B cell (primary cell): ENCODE data around the gene BCL2. TPM values are rescaled to one million over a fixed set of nuclear protein-coding genes. Genes with fewer than 3 reads are reported as not detected.

Experiments
- ATAC-seq: fragments of 200-7000 bp; cut with Tn5 transposase; one replicate; pipeline ENCODE4 v1.10.0; 2021; ENCODE audit warnings: low read depth, mild to moderate bottlenecking, moderate number of reproducible peaks, moderate library complexity
- CTCF ChIA-PET: fragments of 350-600 bp; sonication (Branson Sonifier 250); formaldehyde crosslinking; loops from one replicate; lab custom pipeline; 2021; ENCODE audit warnings: antibody characterized with exemption, inconsistent platforms; lab: Charles Lee
- POLR2A ChIA-PET: fragments of 350-600 bp; sonication (Branson Sonifier 250); formaldehyde crosslinking; loops from one replicate; lab custom pipeline; 2021; ENCODE audit warnings: antibody characterized with exemption; lab: Charles Lee
- DNase-seq: peaks from one replicate; pipeline ENCODE4 v3.0.0; 2013
- H2AFZ ChIP-seq: 2 replicates; pipeline ENCODE4 v1.6.1; 2012; ENCODE audit warnings: mild to moderate bottlenecking, low read depth, low read length; ENCODE audit not compliant: insufficient read depth, poor library complexity, severe bottlenecking
- H3K27ac ChIP-seq, 2 donors: 1 replicate in 1 of 2; 2 replicates in 1 of 2; pipeline ENCODE4 v1.5.1; 2012 to 2013; ENCODE audit warnings: low read length in 2 of 2, mild to moderate bottlenecking in 2 of 2, moderate library complexity in 1 of 2
- H3K27me3 ChIP-seq, 4 experiments: fragments of 200-600 bp in 1 of 4; sonication (generic) in 1 of 4; replicated peaks in 1 of 4; 1 replicate in 2 of 4; 2 replicates in 2 of 4; pipeline versions ENCODE4 v1.6.1 to v1.7.0; 2013 to 2016; ENCODE audit warnings: low read length in 3 of 4, mild to moderate bottlenecking in 2 of 4, mixed read lengths in 1 of 4, moderate library complexity in 1 of 4; ENCODE audit not compliant: insufficient read depth in 4 of 4, control insufficient read depth in 3 of 4; ENCODE audit errors: control extremely low read depth in 1 of 4
- H3K36me3 ChIP-seq, 2 experiments: replicated peaks in 1 of 2; 1 replicate in 1 of 2; 2 replicates in 1 of 2; pipeline versions ENCODE4 v1.6.1 to v1.7.1; 2013; ENCODE audit warnings: low read length in 1 of 2; ENCODE audit not compliant: insufficient read depth in 2 of 2, control insufficient read depth in 1 of 2; ENCODE audit errors: control extremely low read depth in 1 of 2, extremely low read depth in 1 of 2
- H3K4me1 ChIP-seq, 2 donors: fragments of 200-600 bp in 1 of 2; sonication (generic) in 1 of 2; 1 replicate in 1 of 2; 2 replicates in 1 of 2; pipeline versions ENCODE4 v1.5.1 to v1.6.1; 2013 to 2017; ENCODE audit warnings: low read length in 2 of 2; ENCODE audit not compliant: control insufficient read depth in 2 of 2, insufficient read depth in 2 of 2
- H3K4me2 ChIP-seq: replicated peaks from 2 replicates; pipeline ENCODE3; 2012; ENCODE audit warnings: mild to moderate bottlenecking, low read depth, low read length; ENCODE audit not compliant: poor library complexity, severe bottlenecking
- H3K4me3 ChIP-seq, 5 experiments: fragments of 200-600 bp in 1 of 5; sonication (generic) in 1 of 5; 1 replicate in 3 of 5; 2 replicates in 2 of 5; pipeline versions ENCODE4 v1.5.1 to v1.7.0; 2011 to 2016; ENCODE audit warnings: low read length in 4 of 5, mild to moderate bottlenecking in 4 of 5, low read depth in 2 of 5, control low read depth in 1 of 5, moderate library complexity in 1 of 5; ENCODE audit not compliant: insufficient read depth in 1 of 5; ENCODE audit errors: control extremely low read depth in 1 of 5, extremely low read depth in 1 of 5
- H3K79me2 ChIP-seq: fragments of 200-600 bp; sonication (generic); one replicate; pipeline ENCODE4 v1.6.0; 2016; ENCODE audit warnings: low read length; ENCODE audit not compliant: control insufficient read depth, insufficient read depth
- H3K9ac ChIP-seq: fragments of 200-600 bp; sonication (generic); 2 replicates; pipeline ENCODE4 v1.6.1; 2017; ENCODE audit warnings: mild to moderate bottlenecking, low read length, moderate library complexity
- H3K9me3 ChIP-seq, 3 donors: one replicate each; pipeline versions ENCODE4 v1.6.1 to v1.7.1; 2013; ENCODE audit warnings: low read length in 2 of 3; ENCODE audit not compliant: control insufficient read depth in 2 of 3, insufficient read depth in 1 of 3; ENCODE audit errors: control extremely low read depth in 1 of 3
- H4K20me1 ChIP-seq: 2 replicates; pipeline ENCODE4 v1.6.0; 2012; ENCODE audit warnings: mild to moderate bottlenecking, low read length; ENCODE audit not compliant: insufficient read depth, control insufficient read depth, poor library complexity, severe bottlenecking
- H3K27ac Mint-ChIP-seq: one replicate; pipeline ENCODE4 v1.8.0; 2021; ENCODE audit warnings: mixed read lengths
- H3K27me3 Mint-ChIP-seq: one replicate; pipeline ENCODE4 v1.8.0; 2021; ENCODE audit warnings: mixed read lengths
- H3K4me1 Mint-ChIP-seq: one replicate; pipeline ENCODE4 v1.8.0; 2021; ENCODE audit warnings: mixed read lengths
- H3K4me3 Mint-ChIP-seq: one replicate; pipeline ENCODE4 v1.8.0; 2021; ENCODE audit warnings: mixed read lengths
- H3K9me3 Mint-ChIP-seq: one replicate; pipeline ENCODE4 v1.8.0; 2022; ENCODE audit warnings: mixed read lengths; ENCODE audit not compliant: insufficient read depth
- EZH2 ChIP-seq: IDR thresholded peaks from 2 replicates; pipeline ENCODE4 v1.6.1; 2012; ENCODE audit warnings: borderline replicate concordance, low read depth, mild to moderate bottlenecking, moderate library complexity, low read length; ENCODE audit not compliant: insufficient read depth, poor library complexity, severe bottlenecking
- WGBS: methylation state at CpG from one replicate; pipeline ENCODE4 v1.1.5; 2013; ENCODE audit warnings: missing lambda C conversion rate; ENCODE audit not compliant: insufficient coverage; 5-methylcytosine and 5-hydroxymethylcytosine counted together
- intact Hi-C: fragments of 100-400 bp; cut with micrococcal nuclease; formaldehyde crosslinking; loops from one replicate; pipeline ENCODE4 v1.10.0; 2022
- polyA plus RNA-seq: library from polyadenylated mRNA; depleted of rRNA; stranded (reverse); fragments of >200 nt; gene quantifications from 2 replicates; pipeline ENCODE4 v1.2.3, GENCODE V29; 2012
- total RNA-seq, 2 donors: library from RNA; stranded (reverse); fragments of 120-200 nt in 1 of 2; gene quantifications; 1 replicate in 1 of 2; 2 replicates in 1 of 2; pipeline versions ENCODE4 v1.2.3 to v1.2.4, GENCODE V29; 2013 to 2022
- TF ChIP-seq, protein P1 (sequence below): fragments of 200-600 bp; IDR thresholded peaks from one replicate; pipeline ENCODE4 v1.8.0; 2022; ENCODE audit warnings: antibody characterized with exemption, mild to moderate bottlenecking

BCL2 gene
- total and polyA plus RNA-seq, 2 donors (not counting 1 experiment from before 2014, with no cell fraction given): 27.6 to 144 TPM

DNA sequence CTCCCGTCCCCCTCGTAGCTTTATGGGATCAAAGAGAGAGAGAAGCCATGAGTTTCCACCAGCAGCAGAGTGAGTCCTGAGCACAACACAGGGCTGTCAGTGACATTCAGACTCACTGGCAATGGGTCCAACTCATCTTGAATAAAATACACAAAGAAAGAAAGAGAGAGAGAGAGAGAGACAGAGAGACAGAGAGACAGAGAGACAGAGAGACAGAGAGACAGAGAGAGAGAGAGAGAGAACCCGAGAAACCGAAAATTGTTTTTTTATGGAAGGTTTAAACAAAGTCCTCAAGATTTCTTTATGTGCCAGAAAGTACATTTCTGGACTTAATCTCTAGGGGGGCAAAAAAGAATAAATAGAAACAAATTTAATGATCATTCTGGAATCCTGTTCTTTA is 11.5 kb upstream of the BCL2 start:
- TF ChIP-seq, protein P1, sequence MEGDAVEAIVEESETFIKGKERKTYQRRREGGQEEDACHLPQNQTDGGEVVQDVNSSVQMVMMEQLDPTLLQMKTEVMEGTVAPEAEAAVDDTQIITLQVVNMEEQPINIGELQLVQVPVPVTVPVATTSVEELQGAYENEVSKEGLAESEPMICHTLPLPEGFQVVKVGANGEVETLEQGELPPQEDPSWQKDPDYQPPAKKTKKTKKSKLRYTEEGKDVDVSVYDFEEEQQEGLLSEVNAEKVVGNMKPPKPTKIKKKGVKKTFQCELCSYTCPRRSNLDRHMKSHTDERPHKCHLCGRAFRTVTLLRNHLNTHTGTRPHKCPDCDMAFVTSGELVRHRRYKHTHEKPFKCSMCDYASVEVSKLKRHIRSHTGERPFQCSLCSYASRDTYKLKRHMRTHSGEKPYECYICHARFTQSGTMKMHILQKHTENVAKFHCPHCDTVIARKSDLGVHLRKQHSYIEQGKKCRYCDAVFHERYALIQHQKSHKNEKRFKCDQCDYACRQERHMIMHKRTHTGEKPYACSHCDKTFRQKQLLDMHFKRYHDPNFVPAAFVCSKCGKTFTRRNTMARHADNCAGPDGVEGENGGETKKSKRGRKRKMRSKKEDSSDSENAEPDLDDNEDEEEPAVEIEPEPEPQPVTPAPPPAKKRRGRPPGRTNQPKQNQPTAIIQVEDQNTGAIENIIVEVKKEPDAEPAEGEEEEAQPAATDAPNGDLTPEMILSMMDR: no peak
- no peak for TF ChIP-seq EZH2
- H3K4me2 ChIP-seq: no peak overlapping the region
- WGBS: 100% methylated on average over 2 of the region's 4 CpGs
- peaks cover 0 to 35% of the 10 kb centered on the region in 2 experiments for H3K36me3 ChIP-seq
- Mint-ChIP-seq H3K4me1 (no peaks in the 10 kb centered on the region), H3K27me3 (no peaks in the 10 kb centered on the region), H3K9me3 (no peaks in the 10 kb centered on the region), H3K4me3 (no peak overlapping the region), H3K27ac (no peak overlapping the region)
- H3K9ac ChIP-seq: no peak overlapping the region
- ChIA-PET POLR2A (no interaction called here), CTCF (interaction anchor here (1.2 to 2.5 kb wide), 5 partner anchors 8 to 200 kb away, joined by 3 to 12 read pairs (median 4); no protein-coding TSS in a partner anchor)
- H3K27ac ChIP-seq: no peak overlapping the region
- H3K27me3 ChIP-seq: no peaks in the 10 kb centered on the region
- intact Hi-C loops: no loop called here
- no peak overlapping the region for H3K4me3 ChIP-seq
- H3K9me3 ChIP-seq: no peaks in the 10 kb centered on the region
- no peak for DNase-seq
- no peaks in the 10 kb centered on the region for H3K79me2 ChIP-seq
- no peak for ATAC-seq
- no peaks in the 10 kb centered on the region for H4K20me1 ChIP-seq
- no peaks in the 10 kb centered on the region for H3K4me1 ChIP-seq
- no peak overlapping the region for H2AFZ ChIP-seq

DNA sequence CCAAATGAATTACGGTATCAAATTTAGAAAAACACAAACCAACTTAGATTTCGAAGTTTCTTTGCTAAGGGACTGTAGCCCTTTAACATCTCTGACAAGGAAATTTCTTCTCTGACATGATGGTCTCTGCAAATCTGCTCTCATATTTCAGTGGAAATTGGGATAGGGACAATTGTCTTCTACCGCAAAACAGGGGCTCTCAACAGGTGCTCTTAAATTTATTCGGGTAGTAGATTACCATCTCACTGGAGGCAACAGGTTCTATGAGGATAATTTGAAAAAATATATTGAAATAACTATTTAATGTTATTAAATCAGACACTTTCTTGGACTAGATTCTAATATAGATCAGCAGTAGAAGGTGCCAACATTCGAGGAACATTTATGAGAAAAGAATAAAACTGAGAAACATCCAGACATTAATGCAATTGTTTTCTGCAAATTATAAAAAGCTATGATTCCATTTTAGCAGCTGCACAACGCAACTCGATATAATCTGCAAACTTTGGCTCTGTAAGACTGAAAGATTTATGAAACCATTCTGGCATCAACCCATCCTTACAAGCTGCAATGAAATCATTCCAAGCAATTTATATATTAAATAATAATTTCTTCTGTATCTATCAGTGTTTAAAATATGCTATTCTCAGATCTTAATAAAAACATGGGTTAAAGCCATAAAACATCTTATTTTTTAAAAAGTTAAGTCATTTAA is 10.0 kb upstream of the BCL2 start:
- H3K36me3 ChIP-seq: peaks cover 0 to 25% of the 10 kb centered on the region in 2 experiments
- TF ChIP-seq, protein P1: no peak
- no peak for TF ChIP-seq EZH2
- H3K9ac ChIP-seq: no peak overlapping the region
- H3K4me1 ChIP-seq: no peaks in the 10 kb centered on the region
- H3K4me3 ChIP-seq: no peak overlapping the region
- no peak for DNase-seq
- no peaks in the 10 kb centered on the region for H3K4me1 Mint-ChIP-seq
- H3K4me2 ChIP-seq: no peak overlapping the region
- H3K27me3 ChIP-seq: no peaks in the 10 kb centered on the region
- H3K27ac ChIP-seq: no peak overlapping the region
- H3K9me3 Mint-ChIP-seq: no peaks in the 10 kb centered on the region
- no peaks in the 10 kb centered on the region for H4K20me1 ChIP-seq
- H3K4me3 Mint-ChIP-seq: no peak overlapping the region
- no CpG with 5 or more reads among the region's 7 CpGs for WGBS
- no peak for ATAC-seq
- H3K9me3 ChIP-seq: no peaks in the 10 kb centered on the region
- no peaks in the 10 kb centered on the region for H3K27me3 Mint-ChIP-seq
- intact Hi-C loops: loop anchor here (10.0 kb wide), 1 partner anchor 805 kb away; the partner anchor contains the start of gene ZCCHC2
- H3K79me2 ChIP-seq: no peaks in the 10 kb centered on the region
- CTCF ChIA-PET: interaction anchor here (0.5 to 1.5 kb wide), 5 partner anchors 11 to 313 kb away, joined by 3 to 4 read pairs (median 3); no protein-coding TSS in a partner anchor
- H3K27ac Mint-ChIP-seq: no peak overlapping the region
- POLR2A ChIA-PET: no interaction called here
- H2AFZ ChIP-seq: no peak overlapping the region
